IPS DF 6.9 (cell line): ENCODE measurements around the gene RNF2.

ENCODE experiments used
- DNase-seq: peaks from one replicate; pipeline ENCODE4 v3.0.0-alpha.2; 2013; ENCODE audit warnings: low read depth, low spot score
- H3K27ac ChIP-seq: one replicate; pipeline ENCODE4 v1.5.1; 2013; ENCODE audit warnings: low read length, control low read depth
- H3K27me3 ChIP-seq: 2 replicates; pipeline ENCODE4 v1.6.1; 2013; ENCODE audit warnings: mild to moderate bottlenecking, low read length; ENCODE audit not compliant: control insufficient read depth, insufficient read depth
- H3K36me3 ChIP-seq: 2 replicates; pipeline ENCODE4 v1.6.1; 2013; ENCODE audit warnings: low read length; ENCODE audit not compliant: control insufficient read depth, insufficient read depth
- H3K4me1 ChIP-seq: 2 replicates; pipeline ENCODE4 v1.6.1; 2013; ENCODE audit warnings: low read length; ENCODE audit not compliant: control insufficient read depth, insufficient read depth
- H3K4me3 ChIP-seq: 2 replicates; pipeline ENCODE4 v1.5.1; 2013; ENCODE audit warnings: mild to moderate bottlenecking, low read length
- H3K9me3 ChIP-seq: 2 replicates; pipeline ENCODE4 v1.6.1; 2013; ENCODE audit warnings: low read length, inconsistent platforms; ENCODE audit not compliant: control insufficient read depth, insufficient read depth
- WGBS: extraction: QIAGEN DNeasy Blood & Tissue Kit; methylation state at CpG from one replicate; pipeline ENCODE4 v1.1.7; 2013; ENCODE audit warnings: mixed read lengths, missing lambda C conversion rate; ENCODE audit not compliant: insufficient read length, insufficient coverage; 5-methylcytosine and 5-hydroxymethylcytosine counted together

Gene RNF2

GRCh38 chr1:185129708-185130107 lies 84.3 kb downstream of the RNF2 start:
- no peak overlapping the region for H3K4me3 ChIP-seq
- H3K4me1 ChIP-seq, result no peaks in the 10 kb centered on the region
- no CpG with 5 or more reads among the region's 2 CpGs for WGBS
- H3K9me3 ChIP-seq, result no peaks in the 10 kb centered on the region
- no peak for DNase-seq
- H3K27ac ChIP-seq, result no peak overlapping the region
- no peaks in the 10 kb centered on the region; the same call in 1 of the 2 replicates for H3K36me3 ChIP-seq
- H3K27me3 ChIP-seq, result no peaks in the 10 kb centered on the region

- Histone ChIP-seq H3K4me1 (no peaks in the 10 kb centered on the region), H3K4me3 (no peak overlapping the region), H3K27ac (no peak overlapping the region), H3K36me3 (no peaks in the 10 kb centered on the region; the same call in 1 of the 2 replicates), H3K9me3 (no peaks in the 10 kb centered on the region), H3K27me3 (no peaks in the 10 kb centered on the region)
- no CpG with 5 or more reads among the region's 1 CpG for WGBS
- DNase-seq, result no peak
Observed at GRCh38 chr1:185132534-185132933, 87.2 kb downstream of the RNF2 start.

- H3K4me3 ChIP-seq, result no peak overlapping the region
- no peaks in the 10 kb centered on the region; the same call in 1 of the 2 replicates for H3K36me3 ChIP-seq
- H3K4me1 ChIP-seq, result no peaks in the 10 kb centered on the region
- H3K27ac ChIP-seq, result no peak overlapping the region
- H3K9me3 ChIP-seq, result no peaks in the 10 kb centered on the region
- no CpG with 5 or more reads among the region's 1 CpG for WGBS
- DNase-seq, result no peak
- no peaks in the 10 kb centered on the region for H3K27me3 ChIP-seq
Observed at GRCh38 chr1:185137896-185138545, 92.7 kb downstream of the RNF2 start.

GRCh38 chr1:185139246-185139645 lies 93.9 kb downstream of the RNF2 start:
- Histone ChIP-seq H3K36me3 (no peaks in the 10 kb centered on the region; the same call in 1 of the 2 replicates), H3K4me1 (no peaks in the 10 kb centered on the region), H3K27me3 (no peaks in the 10 kb centered on the region), H3K27ac (no peak overlapping the region), H3K9me3 (no peaks in the 10 kb centered on the region), H3K4me3 (no peak overlapping the region)
- no CpG with 5 or more reads among the region's 4 CpGs for WGBS
- DNase-seq, result no peak

GRCh38 chr1:185144233-185144632 lies 98.9 kb downstream of the RNF2 start:
- H3K27ac ChIP-seq, result no peak overlapping the region
- no peaks in the 10 kb centered on the region for H3K36me3 ChIP-seq
- H3K27me3 ChIP-seq, result no peaks in the 10 kb centered on the region
- no peaks in the 10 kb centered on the region for H3K9me3 ChIP-seq
- DNase-seq, result no peak
- no peaks in the 10 kb centered on the region for H3K4me1 ChIP-seq
- H3K4me3 ChIP-seq, result no peak overlapping the region

- WGBS, result no CpG with 5 or more reads among the region's 5 CpGs
Observed at GRCh38 chr1:185151215-185151614, 105.9 kb downstream of the RNF2 start.

More at GRCh38 chr1:185151215-185151614, 105.9 kb downstream of the RNF2 start:
- Histone ChIP-seq H3K27me3 (no peaks in the 10 kb centered on the region), H3K9me3 (no peaks in the 10 kb centered on the region), H3K4me1 (no peaks in the 10 kb centered on the region), H3K27ac (no peak overlapping the region), H3K36me3 (no peaks in the 10 kb centered on the region), H3K4me3 (no peak overlapping the region)
- DNase-seq, result no peak
